Stimulated activated naive CD8-positive, alpha-beta T cell treated with anti-CD3 and anti-CD28 coated beads, Interleukin-15, Interleukin-2, amounts not matched to agents 100 ng/mL and 50 ng/mL, for 24 hours (primary cell): ENCODE measurements around the gene PLA2G2C.

Experiments
- H3K27ac Mint-ChIP-seq: one replicate; pipeline ENCODE4 v1.8.0; 2021; ENCODE audit warnings: mild to moderate bottlenecking, mixed read lengths
- H3K27me3 Mint-ChIP-seq: one replicate; pipeline ENCODE4 v1.8.0; 2021; ENCODE audit warnings: mixed read lengths
- H3K36me3 Mint-ChIP-seq: one replicate; pipeline ENCODE4 v1.8.0; 2021; ENCODE audit warnings: low read depth, mixed read lengths
- H3K4me1 Mint-ChIP-seq: one replicate; pipeline ENCODE4 v1.8.0; 2021; ENCODE audit warnings: low read depth, mixed read lengths
- H3K4me3 Mint-ChIP-seq: one replicate; pipeline ENCODE4 v1.8.0; 2021; ENCODE audit warnings: mild to moderate bottlenecking, mixed read lengths
- H3K9me3 Mint-ChIP-seq: one replicate; pipeline ENCODE4 v1.8.0; 2021; ENCODE audit warnings: mixed read lengths

The PLA2G2C gene

GRCh38 chr1:20125100-20125499, 61.2 kb downstream of the PLA2G2C start:
- Mint-ChIP-seq H3K27ac (no peak overlapping the region), H3K4me1 (no peaks in the 10 kb centered on the region), H3K36me3 (no peaks in the 10 kb centered on the region), H3K4me3 (no peak overlapping the region), H3K27me3 (peaks cover 21% of the 10 kb centered on the region), H3K9me3 (no peaks in the 10 kb centered on the region)

GRCh38 chr1:20124456-20125057, 61.8 kb downstream of the PLA2G2C start:
- no peaks in the 10 kb centered on the region for H3K4me1 Mint-ChIP-seq
- no peaks in the 10 kb centered on the region for H3K9me3 Mint-ChIP-seq
- H3K4me3 Mint-ChIP-seq, result no peak overlapping the region
- H3K36me3 Mint-ChIP-seq, result no peaks in the 10 kb centered on the region
- no peak overlapping the region for H3K27ac Mint-ChIP-seq
- H3K27me3 Mint-ChIP-seq, result peaks cover 25% of the 10 kb centered on the region

- Mint-ChIP-seq H3K4me3 (no peak overlapping the region), H3K27me3 (peaks cover 27% of the 10 kb centered on the region), H3K36me3 (no peaks in the 10 kb centered on the region), H3K4me1 (peaks cover 2% of the 10 kb centered on the region), H3K9me3 (no peaks in the 10 kb centered on the region), H3K27ac (no peak overlapping the region)
Observed at GRCh38 chr1:20123722-20124455, 62.4 kb downstream of the PLA2G2C start.

- no peaks in the 10 kb centered on the region for H3K9me3 Mint-ChIP-seq
- no peak overlapping the region for H3K27ac Mint-ChIP-seq
- no peaks in the 10 kb centered on the region for H3K36me3 Mint-ChIP-seq
- peaks cover 5% of the 10 kb centered on the region for H3K4me1 Mint-ChIP-seq
- peaks cover 39% of the 10 kb centered on the region for H3K27me3 Mint-ChIP-seq
- no peak overlapping the region for H3K4me3 Mint-ChIP-seq
Observed at GRCh38 chr1:20120796-20121195, 65.5 kb downstream of the PLA2G2C start.

DNA sequence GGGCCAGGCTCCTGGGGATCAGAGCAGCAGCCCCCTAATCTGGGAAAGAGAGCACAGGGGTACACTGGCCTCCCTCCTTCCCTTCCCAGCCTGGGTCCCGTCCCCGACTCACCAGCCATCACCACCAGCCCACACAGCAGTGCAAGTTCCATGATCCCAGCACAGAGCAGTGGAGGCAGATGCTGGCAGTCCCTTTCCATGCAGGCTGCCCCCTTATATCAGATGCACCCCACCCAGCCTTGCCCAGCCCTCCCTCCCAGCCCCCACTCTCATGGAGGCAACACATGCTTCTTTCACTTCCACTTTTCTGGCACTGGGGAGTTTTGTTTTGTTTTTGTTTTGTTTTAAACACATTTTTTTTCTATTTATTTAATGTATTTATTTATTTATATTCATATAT, 67.0 kb downstream of the PLA2G2C start, which contains the start of gene PLA2G2D:
Gene PLA2G2D (minus strand): TSS at position 190 of the 400 bp plus-strand sequence. CDS start 38 bp downstream, at position 152.
- Mint-ChIP-seq H3K9me3 (no peaks in the 10 kb centered on the region), H3K4me3 (no peak within 1 kb of the TSS), H3K27me3 (peaks cover 31% of the 10 kb centered on the region), H3K4me1 (peaks cover 5% of the 10 kb centered on the region), H3K27ac (no peak within 1 kb of the TSS), H3K36me3 (no peaks in the 10 kb centered on the region)

- no peak overlapping the region for H3K27ac Mint-ChIP-seq
Observed at GRCh38 chr1:20117236-20117635, 69.1 kb downstream of the PLA2G2C start.

DNA sequence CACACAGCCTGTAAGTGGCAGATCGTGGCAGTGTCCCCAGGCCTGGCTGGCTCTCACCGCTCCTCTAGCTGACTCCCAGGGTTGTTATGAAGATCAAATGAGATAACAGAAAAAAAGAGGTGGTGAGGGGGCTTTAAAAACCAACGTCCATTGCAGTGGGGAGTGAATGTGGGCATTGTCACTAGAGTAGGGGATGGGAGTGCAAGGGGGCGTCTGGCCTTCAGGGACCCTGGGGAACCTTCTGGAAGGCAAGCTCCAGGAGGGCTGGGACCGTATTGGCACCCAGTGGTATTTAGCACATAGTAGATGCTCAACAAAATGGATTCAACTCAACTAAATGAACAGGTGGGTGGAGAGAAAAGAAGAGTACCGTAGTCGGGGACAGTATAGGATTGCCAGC, 70.4 kb downstream of the PLA2G2C start:
- peaks cover 5% of the 10 kb centered on the region for H3K4me1 Mint-ChIP-seq
- peaks cover 21% of the 10 kb centered on the region for H3K27me3 Mint-ChIP-seq
- no peak overlapping the region for H3K4me3 Mint-ChIP-seq
- no peaks in the 10 kb centered on the region for H3K36me3 Mint-ChIP-seq
- H3K27ac Mint-ChIP-seq, result no peak overlapping the region
- no peaks in the 10 kb centered on the region for H3K9me3 Mint-ChIP-seq

More at GRCh38 chr1:20117236-20117635, 69.1 kb downstream of the PLA2G2C start:
- H3K36me3 Mint-ChIP-seq, result no peaks in the 10 kb centered on the region
- peaks cover 30% of the 10 kb centered on the region for H3K27me3 Mint-ChIP-seq
- H3K4me1 Mint-ChIP-seq, result peaks cover 5% of the 10 kb centered on the region
- no peaks in the 10 kb centered on the region for H3K9me3 Mint-ChIP-seq
- no peak overlapping the region for H3K4me3 Mint-ChIP-seq

- no peaks in the 10 kb centered on the region for H3K36me3 Mint-ChIP-seq
- H3K4me3 Mint-ChIP-seq, result no peak overlapping the region
- peaks cover 5% of the 10 kb centered on the region for H3K4me1 Mint-ChIP-seq
- no peaks in the 10 kb centered on the region for H3K9me3 Mint-ChIP-seq
- H3K27ac Mint-ChIP-seq, result no peak overlapping the region
- peaks cover 21% of the 10 kb centered on the region for H3K27me3 Mint-ChIP-seq
Observed at GRCh38 chr1:20115479-20115878, 70.8 kb downstream of the PLA2G2C start.

- Mint-ChIP-seq H3K27ac (no peak overlapping the region), H3K36me3 (no peaks in the 10 kb centered on the region), H3K9me3 (no peaks in the 10 kb centered on the region), H3K27me3 (peaks cover 20% of the 10 kb centered on the region), H3K4me1 (peaks cover 5% of the 10 kb centered on the region), H3K4me3 (no peak overlapping the region)
Observed at GRCh38 chr1:20114021-20114648, 72.2 kb downstream of the PLA2G2C start.
